AG04449 (cell line): Measurements from ENCODE around the gene ARHGAP33.

ENCODE experiments used
- CTCF ChIA-PET: fragments of 350-600 bp; formaldehyde crosslinking; extraction: SDS; loops from one replicate; lab custom pipeline; 2021; ENCODE audit warnings: antibody characterized with exemption; lab: Yijun Ruan, JAX
- POLR2A ChIA-PET: fragments of 400-600, 350-600 bp; formaldehyde crosslinking; extraction: SDS; loops from one replicate; lab custom pipeline; 2020; ENCODE audit warnings: antibody characterized with exemption, inconsistent platforms; lab: Yijun Ruan, JAX
- DNase-seq: peaks from one replicate; pipeline ENCODE4 v3.0.0-alpha.2; 2010; ENCODE audit warnings: low read depth, low spot score
- H3K4me3 ChIP-seq: 2 replicates; pipeline ENCODE4 v1.5.1; 2011; ENCODE audit warnings: low read depth, mild to moderate bottlenecking, control low read depth, low read length
- TF ChIP-seq, protein P1 (sequence below): IDR thresholded peaks from one replicate; pipeline ENCODE4 v1.5.1; 2011; ENCODE audit warnings: mild to moderate bottlenecking, moderate library complexity, low read length, control low read depth, inconsistent platforms; ENCODE audit not compliant: insufficient read depth; ENCODE audit errors: missing control alignments

ARHGAP33 gene

DNA sequence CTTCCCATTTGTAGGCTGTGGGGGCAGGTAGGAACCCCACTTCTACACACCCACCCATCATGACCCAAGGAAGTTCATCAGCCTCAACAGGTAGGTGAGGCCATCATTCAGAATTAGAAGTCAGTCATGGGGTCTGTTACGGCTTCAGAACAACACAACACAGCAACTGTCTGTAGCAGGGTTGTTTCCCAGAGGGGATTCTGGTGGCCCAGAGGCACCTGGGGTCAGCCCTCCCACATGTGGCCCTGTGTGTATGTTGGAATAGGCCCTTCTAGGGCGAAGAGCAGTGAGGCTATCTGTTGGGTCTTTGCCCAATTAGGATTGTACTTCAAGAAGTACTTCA lies 36.5 kb upstream of the ARHGAP33 start:
- CTCF ChIA-PET, result no interaction called here
- H3K4me3 ChIP-seq, result no peak overlapping the region
- TF ChIP-seq, protein P1, sequence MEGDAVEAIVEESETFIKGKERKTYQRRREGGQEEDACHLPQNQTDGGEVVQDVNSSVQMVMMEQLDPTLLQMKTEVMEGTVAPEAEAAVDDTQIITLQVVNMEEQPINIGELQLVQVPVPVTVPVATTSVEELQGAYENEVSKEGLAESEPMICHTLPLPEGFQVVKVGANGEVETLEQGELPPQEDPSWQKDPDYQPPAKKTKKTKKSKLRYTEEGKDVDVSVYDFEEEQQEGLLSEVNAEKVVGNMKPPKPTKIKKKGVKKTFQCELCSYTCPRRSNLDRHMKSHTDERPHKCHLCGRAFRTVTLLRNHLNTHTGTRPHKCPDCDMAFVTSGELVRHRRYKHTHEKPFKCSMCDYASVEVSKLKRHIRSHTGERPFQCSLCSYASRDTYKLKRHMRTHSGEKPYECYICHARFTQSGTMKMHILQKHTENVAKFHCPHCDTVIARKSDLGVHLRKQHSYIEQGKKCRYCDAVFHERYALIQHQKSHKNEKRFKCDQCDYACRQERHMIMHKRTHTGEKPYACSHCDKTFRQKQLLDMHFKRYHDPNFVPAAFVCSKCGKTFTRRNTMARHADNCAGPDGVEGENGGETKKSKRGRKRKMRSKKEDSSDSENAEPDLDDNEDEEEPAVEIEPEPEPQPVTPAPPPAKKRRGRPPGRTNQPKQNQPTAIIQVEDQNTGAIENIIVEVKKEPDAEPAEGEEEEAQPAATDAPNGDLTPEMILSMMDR, result no peak
- DNase-seq, result no peak
- POLR2A ChIA-PET, result no interaction called here

DNA sequence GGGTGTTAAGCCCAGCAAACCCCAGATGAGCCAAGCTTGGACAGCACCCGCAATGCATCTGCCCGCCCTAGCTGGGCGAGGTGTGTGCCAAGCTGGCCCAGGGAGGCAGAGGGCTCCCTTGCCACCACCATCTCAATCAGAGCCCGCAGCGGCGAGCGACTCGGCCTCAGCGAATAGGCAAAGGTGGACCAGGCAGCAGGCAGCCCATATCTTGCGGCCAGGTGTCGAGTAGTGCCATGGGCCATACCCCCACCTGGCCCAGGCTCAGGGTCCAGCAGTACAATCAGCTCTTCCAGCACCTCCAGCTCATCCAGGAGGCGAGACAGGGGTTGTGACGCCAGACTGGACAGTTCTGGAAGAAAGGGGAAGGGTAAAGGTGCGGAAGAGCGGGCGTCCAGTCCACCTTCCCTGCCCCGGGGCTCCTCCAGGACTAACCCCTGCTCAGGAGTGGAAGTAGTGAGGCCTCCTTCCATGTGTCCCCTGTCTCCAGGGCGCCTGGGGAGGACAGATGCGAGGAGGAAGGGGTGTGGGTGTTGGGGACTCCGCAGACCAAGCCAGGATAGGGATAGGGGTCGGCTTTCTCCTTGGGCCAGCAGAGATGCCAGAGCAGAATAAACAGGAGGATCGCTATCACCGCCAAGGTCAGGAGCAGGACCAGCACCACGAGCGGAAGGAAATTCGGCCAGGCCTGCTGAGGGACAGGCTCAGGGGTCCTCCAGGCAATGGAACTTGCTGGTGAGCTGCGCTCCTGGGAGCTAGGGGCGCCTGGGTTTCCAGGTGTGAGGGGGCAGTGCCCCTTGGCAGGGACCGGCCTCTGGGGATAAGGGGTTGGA lies 35.9 kb upstream of the ARHGAP33 start:
- CTCF ChIA-PET, result interaction anchor here (0.9 to 1.4 kb wide), 4 partner anchors 9 to 80 kb away, joined by 3 to 4 read pairs (median 3); partner anchors contain the start of gene LIN37
- peak overlapping the region; percentile 69 for H3K4me3 ChIP-seq
- POLR2A ChIA-PET, result interaction anchor here (0.8 to 1.7 kb wide), 4 partner anchors 9 to 17 kb away, joined by 3 to 6 read pairs (median 6); partner anchors contain the start of genes HSPB6 and LIN37
- DNase-seq, result no peak
- TF ChIP-seq, protein P1, result no peak

DNA sequence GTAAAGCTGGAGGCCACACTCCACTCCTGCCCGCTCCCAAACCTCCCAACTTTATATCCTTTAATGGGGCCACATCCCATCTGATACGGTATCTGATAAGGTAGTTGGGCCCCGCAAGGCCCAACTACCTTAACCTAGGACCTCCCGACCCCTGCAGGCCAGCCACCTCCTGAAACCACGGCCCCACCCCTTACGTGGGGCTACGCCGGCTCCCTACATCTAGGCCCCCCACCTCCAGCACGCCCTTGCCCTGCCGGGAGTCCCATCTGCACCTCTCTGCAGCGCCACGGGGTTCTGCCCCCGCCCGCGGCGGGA lies 35.3 kb upstream of the ARHGAP33 start:
- H3K4me3 ChIP-seq, result peak overlapping the region; percentile 69
- POLR2A ChIA-PET, result interaction anchor here (0.7 to 1.7 kb wide), 6 partner anchors 8 to 191 kb away, joined by 3 to 6 read pairs (median 5); partner anchors contain the start of genes HSPB6 and LIN37
- CTCF ChIA-PET, result interaction anchor here (0.9 to 1.4 kb wide), 5 partner anchors 8 to 79 kb away, joined by 3 to 4 read pairs (median 3); partner anchors contain the start of gene LIN37
- TF ChIP-seq, protein P1, result no peak
- no peak for DNase-seq

DNA sequence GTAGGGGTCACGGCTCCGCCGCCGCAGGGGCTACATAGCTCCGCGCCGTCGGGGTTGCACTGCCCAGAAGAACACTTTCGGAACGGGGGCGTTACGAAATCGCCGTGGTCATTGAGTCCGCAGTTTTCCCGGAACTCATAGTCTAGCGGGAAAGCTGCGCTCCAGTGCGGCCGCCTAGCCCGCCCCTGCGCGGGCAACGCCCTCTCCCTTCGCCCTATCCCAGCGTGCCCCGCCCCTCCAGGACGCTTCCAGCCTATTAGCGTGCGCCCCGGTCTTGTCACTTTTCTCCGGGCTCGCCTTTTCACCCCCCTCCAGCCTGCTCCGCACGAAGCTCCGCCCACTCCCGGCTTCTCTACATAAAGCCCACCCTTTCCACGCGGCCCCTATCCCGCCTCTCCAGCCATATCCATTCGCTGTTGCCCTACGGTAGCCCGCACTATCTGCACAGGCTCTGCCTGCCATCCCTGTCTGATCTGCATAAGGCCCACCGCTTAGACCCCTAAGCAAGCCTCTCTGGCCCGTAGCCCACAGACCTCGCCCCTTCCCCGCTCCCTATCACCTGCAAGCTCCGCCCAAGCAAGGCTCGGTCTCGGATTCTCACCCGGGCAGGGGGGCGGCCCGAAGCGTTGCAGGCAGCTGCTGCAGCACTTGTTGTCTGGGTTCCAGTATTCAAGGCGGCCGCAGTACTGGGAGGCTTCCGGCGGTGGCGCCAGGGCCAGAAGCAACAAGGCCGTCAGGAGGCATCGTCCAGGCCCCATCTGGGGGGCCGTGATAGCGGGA lies 34.8 kb upstream of the ARHGAP33 start:
- ChIA-PET POLR2A (interaction anchor here (0.7 to 1.7 kb wide), 7 partner anchors 8 to 191 kb away, joined by 3 to 6 read pairs (median 5); partner anchors contain the start of genes HSPB6 and LIN37), CTCF (interaction anchor here (0.8 to 1.4 kb wide), 6 partner anchors 8 to 78 kb away, joined by 3 to 4 read pairs (median 3); partner anchors contain the start of gene LIN37)
- TF ChIP-seq, protein P1, result peak; percentile 13
- DNase-seq, result peak; percentile 51
- peak overlapping the region; percentile 69 for H3K4me3 ChIP-seq

DNA sequence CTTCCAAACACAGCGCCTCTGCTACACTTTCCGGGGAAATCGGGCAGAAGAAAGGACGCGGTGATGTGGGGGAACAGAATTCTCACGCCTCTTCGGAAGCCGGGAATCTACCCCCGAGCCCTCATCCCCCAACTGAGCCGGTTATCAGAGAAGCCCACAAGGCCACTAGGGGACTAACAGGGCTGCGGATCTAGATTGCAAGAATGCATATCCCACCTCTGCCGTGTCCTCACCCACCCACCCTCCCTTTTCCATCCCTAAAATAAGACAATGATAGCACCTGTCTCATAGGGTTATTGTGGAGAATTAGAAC lies 34.2 kb upstream of the ARHGAP33 start:
- TF ChIP-seq, protein P1, result no peak
- H3K4me3 ChIP-seq, result peak overlapping the region; percentile 69
- POLR2A ChIA-PET, result interaction anchor here (0.9 to 1.2 kb wide), 4 partner anchors 7 to 190 kb away, joined by 4 to 6 read pairs (median 5); partner anchors contain the start of genes HSPB6 and LIN37
- CTCF ChIA-PET, result interaction anchor here (0.8 to 1.4 kb wide), 4 partner anchors 10 to 20 kb away, joined by 3 to 4 read pairs (median 4); no protein-coding TSS in a partner anchor
- no peak for DNase-seq
